GM18511 (cell line): ENCODE measurements around the gene PSMB7.

Source experiments
- ATAC-seq: cut with Tn5 transposase; IDR thresholded peaks from one replicate; pipeline ENCODE4 v1.9.1; 2021; ENCODE audit warnings: mild to moderate bottlenecking, moderate library complexity; ENCODE audit not compliant: unreplicated experiment

The PSMB7 gene

DNA sequence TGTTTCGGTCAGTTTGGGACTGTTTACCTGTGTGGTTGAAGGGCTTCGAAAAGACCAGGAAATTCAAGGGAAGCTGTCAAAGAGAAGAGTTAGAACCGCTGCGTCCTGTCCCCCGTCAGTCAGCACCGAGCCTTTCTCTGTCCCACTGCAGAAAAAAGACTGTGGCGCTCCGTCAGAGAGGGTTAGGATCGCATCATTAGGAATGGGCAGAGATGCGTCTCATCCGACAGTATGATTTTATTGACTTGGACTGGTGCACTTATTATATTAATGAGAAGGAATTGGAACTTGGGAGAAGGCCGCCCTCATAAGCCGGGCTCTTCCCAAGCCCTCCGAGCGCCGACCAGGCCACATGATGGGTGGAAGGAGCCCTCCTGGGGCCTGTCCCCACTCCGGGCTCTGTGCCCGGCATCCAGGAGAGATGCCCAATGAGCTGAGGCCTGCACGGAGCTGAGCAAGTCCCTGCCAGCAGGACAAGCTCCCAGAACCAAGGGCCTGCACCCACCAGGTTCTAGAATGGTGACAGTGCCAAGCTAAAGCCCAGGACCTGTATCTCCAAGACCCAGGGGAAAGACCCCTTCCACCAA is 85.9 kb downstream of the PSMB7 start:
- ATAC-seq = no peak

DNA sequence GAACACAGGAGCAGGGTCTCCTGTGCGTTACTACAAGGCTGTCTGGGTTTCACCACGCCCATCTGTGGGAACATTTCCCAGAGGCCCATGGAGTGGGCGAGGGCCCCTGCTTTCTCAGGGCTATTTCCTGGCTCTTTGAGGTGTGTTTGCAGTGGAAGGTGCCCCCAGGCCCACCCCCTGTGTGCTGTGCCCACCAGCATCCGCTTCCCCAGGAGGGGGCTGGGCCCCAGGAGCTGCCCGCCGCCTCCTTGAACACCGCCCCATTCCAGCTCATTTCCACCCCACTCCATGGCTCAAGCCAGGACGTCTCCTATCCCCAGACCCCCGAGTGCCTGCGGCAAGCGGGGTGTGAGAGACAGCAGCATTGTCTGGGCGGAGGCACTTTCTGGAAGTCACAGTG is 87.0 kb downstream of the PSMB7 start:
- no peak for ATAC-seq

DNA sequence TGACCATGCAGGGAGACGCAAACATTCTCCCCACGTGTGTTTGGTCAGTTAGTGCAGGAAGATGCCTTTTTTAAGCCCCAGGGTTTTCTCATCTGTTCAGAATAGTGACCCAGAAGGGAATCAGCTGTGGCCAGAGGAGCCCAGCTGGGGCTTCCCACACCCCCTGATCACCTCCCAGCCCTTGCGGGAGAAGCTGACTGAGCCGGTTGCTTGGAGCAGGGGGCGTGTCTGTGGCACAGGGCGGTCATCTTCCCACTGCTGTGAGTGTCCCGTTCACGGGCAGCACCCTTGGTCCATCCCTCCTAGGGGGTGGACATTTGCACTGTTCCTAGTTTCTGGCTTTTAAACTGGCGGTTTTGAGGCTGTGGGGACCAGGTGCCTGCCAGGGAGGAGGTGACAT is 87.8 kb downstream of the PSMB7 start:
- ATAC-seq = no peak

DNA sequence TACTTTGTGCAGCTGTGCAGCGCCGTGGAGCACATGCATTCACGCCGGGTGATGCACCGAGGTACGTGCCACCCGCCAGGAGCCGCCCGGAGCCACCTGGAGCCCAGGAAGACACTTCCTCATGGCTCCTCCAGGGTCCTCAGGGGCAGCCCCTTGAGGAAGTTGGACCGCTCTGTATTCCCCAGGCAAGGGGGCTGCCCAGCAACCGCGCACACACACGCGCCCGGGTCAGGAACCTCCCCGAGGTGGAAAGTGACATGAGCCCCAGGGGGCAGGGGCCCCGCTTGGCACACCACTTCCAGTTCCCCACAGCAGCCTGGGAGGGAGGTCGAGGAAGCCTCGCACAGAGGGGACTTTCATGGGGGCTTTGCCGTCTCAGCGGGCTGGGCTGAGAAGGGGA is 88.9 kb downstream of the PSMB7 start:
- ATAC-seq = no peak

DNA sequence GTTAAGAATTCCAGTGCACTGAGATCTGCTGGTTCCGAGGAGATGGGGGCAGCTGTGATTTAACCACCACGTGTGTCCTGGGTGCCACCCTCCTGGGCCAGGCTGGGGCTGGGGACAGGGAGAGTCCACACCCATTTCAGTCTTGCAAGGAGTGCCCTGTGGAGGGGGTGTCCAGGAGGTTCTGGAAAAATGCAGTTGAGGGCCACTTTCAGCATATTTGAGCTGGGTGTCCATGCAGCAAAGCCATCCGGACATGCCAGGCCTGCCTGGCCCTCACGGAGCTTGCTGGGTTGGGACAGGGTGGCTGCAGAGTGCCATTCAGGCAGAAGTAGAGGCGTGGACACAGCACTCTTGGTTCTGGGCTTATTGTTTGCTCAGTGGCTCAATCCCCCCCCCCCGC is 89.4 kb downstream of the PSMB7 start:
- no peak for ATAC-seq

DNA sequence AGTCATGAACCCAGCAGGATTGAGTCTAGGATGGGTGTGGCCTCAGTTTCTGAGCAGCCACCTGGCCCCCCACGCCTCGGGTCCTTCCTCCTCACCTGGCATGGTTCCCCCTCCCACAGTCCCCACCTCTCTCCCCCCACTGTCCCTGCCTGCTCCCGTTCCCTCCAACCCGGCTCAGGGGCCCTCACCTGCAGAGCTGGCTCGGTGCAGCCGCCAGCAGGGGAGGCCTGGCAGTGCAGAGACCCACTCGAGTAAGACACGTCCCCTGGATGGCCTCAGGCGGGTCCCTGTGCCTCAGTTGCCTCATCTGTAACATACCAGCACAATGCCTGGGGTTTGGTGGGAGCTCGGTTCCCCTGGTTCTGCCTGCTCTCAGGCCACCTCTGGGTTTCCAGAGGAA is 91.3 kb downstream of the PSMB7 start:
- ATAC-seq = no peak

DNA sequence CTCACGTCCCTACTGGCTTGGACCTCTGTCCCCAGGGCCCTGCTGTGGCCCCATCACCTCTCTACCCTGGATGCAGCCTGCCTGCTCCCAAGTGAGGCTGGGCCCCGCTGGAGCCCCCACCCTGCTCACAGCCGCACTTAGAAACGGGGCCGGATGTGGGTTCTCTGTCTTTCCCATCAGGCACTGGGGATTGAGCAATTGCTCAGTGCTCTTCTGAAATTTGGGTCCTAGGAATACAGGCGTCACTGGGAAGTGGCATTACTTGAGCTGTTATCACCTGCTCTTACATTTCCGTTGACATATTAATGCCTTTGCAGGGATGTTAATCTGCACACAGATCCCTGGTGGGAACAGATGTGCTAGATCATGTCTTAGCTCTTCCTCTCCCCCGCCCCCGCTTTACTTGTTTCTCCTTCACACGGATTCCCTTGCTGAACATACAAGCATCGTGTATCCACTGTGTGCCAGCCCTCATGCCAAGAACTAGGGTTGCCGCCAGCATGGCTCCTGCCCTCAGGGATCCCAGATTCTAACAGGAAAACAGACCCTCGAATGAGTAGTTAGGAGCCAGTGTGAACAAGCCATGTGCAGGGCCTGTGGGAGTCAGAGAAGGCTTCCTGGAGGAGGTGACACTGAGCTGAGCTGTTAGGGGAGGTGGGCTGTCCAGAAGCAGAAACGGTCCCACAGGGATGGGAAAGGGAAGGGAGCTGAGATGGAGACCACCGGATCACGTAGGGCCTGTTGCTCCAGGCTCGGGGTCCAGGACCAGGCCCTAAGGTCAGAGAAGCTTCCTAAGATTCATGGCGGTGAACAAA is 92.4 kb downstream of the PSMB7 start:
- no peak for ATAC-seq

DNA sequence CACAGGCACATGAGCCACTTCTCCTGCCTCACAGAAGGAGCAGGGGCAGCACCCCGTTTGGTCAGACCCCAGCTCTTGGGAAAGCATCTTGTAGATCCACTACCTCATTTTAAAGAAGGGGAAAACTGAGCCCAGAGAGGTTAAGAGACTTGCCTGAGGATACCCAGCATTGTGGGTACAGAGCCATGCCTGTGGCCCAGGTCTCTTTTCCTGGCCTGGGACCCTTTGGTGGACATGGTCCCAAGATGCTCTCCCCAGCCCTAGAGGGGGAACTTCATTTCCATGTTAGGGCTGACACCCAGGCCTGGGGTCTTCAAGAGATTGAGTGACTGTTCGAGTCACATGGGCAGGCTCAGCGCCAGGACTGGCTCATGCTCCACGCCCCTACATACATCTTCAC is 93.3 kb downstream of the PSMB7 start:
- no peak for ATAC-seq

DNA sequence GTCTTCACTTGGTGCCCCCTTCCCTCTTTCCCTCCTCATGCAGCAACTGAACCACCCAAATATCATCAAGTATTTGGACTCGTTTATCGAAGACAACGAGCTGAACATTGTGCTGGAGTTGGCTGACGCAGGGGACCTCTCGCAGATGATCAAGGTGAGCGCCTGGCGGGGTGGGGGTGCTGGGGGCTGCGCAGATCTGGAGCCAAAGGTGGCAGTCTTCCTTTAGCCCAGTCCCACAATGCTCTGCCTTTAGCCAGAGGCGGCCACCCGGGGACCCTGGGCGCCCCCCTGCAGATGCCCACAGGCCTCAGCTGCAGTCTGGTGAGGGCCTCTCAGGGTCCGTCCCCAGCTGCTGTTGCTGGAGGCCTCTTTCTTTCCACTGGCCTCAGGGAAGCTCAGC is 93.8 kb downstream of the PSMB7 start:
- no peak for ATAC-seq

DNA sequence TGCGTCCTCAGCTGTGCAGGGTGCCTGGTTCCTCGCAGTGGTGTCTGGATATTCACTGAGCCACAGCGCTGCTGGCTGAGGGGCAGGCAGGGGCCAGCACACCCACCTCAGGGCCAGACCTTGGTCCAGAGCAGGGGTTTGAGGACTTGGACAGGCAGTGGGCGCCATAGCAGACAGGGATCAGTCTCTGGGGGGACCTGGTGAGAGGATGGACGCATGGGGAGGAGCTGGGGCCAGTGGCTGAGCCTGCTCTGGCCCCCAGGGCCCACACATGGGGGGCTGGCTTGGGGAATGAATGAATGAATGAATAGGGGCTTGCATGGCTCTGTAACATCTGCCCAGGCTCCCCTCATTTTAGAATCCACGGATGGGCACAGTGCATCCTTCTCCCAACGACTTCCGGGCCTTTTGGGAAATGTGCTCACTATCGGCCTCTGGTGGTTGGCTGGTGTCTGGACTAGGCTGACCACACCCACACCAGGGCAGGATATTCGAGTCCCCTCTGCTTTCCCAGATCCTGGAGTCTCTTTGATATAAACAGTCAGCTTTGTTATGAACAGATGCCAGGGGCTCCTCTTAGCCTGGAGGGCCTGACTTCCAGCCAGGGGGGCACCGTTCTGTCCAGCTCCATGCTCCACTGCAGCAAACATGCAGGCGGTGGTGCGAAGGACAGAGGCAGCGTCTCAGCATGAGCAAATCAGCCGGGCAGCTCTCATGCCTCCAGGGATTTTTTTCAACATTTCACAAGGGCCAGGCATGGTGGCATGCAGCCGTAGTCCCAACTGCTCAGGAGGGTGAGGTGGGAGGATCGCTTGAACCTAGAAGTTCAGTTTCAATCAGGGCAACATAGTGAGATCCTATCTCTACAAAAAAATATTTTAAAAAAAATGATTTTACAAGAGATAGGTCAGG is 94.9 kb downstream of the PSMB7 start:
- ATAC-seq = no peak

DNA sequence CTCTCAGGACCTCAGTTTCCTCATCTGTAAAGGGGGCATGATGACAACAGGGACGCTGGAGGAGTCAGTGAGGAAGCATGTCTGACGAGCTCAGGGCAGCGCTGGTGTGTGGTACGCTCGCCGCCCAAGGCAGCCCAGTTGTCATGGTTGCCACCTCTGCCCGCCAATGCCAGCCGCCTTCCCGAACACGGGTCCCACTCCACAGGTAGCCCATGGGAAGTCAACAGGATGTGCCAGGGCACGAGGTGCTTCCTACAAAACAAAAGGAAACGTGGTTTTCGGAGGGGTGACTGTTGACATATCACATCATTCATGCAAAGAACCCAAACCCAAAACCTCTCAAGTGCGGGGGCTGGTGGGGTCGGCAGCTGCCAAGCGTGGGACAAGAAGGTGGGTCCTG is 99.4 kb downstream of the PSMB7 start:
- ATAC-seq = no peak

DNA sequence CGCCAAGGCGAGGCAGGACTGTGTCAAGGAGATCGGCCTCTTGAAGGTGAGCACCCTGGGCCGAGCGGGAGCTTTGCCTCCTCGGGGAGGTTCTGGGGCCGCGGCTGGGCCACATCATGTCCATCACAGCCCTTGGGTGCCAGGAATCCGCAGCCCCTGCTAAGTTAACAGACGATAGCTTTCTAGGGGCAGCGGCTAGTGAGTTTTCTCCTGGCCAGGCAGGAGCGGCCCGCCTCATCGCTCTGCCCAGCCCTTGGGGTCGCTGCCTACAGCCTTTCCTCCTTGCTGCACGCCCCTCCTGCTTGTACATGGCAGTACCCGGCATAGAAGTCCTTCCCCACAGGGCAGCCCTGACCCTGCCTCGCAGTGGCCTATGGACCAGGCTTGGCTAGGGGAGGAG is 101.3 kb downstream of the PSMB7 start:
- no peak for ATAC-seq

DNA sequence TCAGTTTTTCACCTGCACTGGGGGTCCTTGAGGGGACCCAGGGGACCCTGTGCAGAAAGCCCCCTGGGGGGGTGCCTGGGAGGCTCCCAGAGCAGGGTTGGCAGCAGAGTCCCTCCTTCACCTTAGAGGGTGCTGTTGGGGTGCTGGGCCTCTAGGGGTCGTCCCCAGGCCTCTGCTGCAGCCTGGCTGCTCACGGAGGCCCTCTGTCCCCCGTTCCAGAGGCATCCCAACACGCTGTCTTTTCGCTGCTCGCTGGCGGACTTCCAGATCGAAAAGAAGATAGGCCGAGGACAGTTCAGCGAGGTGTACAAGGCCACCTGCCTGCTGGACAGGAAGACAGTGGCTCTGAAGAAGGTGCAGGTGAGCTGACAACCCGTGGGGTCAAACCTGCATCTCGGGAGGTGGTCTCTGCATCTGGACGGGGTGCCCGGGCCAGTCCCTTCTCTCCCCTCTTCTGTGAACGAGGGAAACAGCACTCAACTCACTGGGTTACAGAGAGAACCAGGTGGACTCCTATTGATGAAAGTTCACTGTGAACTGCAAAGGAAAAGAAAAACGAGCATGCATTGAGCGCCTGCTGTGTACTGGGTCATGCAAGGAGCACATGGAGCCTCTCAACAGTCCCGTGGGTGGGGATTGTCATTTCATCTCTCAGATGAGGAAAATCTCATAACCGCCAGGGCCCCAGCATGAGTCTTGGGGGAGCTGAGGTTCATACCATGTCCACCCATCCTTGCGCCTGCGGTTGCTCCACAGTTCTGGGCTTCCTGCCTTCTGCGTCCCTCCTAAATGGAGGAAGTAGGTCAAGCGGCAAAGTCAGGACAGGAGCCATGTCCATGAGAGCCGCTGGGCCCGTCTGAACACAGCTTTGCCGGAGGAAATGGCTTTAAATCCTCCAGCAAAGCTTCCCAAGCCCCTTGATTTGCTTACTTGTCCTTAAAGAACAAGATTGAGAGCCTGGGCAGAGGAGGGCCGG is 102.7 kb downstream of the PSMB7 start:
- ATAC-seq = no peak

DNA sequence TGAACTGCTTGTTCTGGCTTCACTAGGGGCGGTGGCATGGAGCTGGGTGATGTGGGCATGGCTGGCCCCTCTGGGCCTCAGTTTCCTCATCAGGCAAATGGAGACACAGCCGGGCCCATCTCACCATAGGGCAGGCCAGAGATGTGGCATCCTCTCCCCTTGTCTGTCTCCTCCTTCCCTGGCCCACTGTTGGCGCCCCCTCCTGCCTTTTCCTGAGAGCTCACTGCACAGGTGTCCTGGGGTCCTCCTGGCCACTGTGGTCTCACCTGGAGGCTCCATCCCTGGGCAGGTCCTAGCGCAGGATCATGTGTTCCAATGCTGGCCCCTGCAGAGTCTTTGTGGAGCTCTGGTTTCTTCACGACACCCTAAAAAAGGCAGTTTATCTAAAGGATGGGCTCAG is 104.0 kb downstream of the PSMB7 start:
- no peak for ATAC-seq

DNA sequence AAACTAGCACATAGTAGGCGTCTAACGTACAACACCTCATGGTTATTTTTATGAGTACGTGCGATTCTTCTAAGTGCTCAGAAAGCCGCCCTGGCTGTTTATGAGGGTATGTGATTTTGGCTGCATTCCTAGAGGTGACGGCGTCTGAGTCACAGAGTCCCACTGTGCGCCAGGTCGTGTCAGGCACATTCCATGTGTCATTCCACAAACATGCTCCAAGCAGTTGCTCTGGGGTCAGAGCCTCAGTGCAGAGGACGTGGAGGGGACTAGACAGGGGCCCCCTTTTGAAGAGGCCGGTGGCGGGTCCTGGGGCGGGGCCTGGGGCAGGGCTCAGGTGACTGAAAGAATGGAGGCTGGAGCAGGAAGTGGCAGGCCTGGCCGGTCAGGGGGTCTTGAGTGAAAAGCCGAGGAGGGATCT is 105.6 kb downstream of the PSMB7 start:
- ATAC-seq = no peak

DNA sequence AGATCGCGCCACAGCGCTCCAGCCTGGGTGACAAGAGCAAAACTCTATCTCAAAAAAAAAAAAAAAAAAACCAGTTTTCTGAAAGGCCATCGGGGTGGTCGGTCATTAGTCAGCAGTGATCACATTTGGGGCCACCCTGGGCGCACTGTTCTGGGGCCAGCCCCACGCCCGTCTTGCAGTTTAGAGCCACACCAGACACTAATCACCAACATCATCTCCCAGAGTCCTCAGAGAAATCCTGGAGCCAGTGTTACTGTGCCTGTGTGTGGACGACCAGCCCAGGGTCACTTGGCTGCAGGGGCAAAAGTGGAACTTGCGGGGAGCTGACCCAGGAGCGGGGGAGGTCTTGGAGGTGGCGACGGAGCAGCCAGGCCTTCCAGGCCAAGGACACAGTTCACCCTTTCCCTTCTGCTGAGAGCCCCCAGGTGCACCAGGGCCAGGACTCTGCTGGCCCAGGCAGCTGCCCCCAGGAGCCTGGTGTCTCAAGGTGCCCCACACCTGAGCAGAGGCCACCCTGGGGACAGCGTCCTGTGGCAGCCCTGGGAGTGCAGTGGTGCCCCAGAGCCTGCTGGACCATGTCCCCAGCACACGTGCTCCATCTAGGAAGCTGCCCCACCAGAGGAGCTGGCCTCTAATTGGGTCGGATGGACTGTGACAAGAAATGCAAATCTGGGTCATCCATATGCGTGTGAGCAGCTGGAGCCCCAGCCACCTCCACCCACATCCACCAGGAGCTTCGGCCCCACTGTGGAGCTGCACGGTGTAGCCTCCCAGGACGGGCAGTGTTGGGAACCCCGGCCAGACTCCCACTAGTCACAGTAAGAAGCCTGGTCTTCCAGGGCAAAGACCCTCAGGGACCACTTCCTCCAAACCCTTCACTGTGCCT is 106.4 kb downstream of the PSMB7 start:
- ATAC-seq = no peak

DNA sequence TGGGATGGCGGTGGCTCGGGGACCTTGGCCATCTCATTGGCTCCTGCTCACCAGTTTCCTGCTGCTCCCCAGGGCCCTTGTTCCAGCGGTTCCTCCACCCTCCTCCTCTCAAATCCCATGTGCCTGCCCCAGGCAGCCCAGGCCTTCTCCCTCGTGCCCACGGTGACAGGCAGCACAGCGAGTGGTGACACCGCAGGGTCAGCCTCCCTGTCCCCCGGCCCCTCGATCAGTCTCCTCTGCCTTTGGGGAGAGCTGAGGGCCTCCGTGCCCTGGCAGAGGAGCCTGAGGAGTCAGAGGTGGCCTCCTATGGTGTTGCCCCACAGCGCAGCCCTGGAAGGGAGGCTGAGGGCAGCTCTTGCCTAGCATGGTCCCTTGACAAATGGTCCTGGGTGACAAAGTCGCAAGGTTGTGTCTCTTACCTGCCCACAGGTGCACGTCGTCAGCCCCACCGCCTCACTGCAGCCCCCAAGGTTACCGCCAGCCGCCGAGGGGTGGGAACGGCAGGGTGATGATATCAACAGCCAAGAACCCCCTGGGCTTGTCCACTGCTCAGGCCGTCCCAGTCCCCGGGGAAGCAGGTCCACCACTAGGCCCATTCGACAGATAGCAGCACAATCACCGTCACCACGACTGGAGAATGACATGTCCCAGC is 107.7 kb downstream of the PSMB7 start:
- no peak for ATAC-seq

DNA sequence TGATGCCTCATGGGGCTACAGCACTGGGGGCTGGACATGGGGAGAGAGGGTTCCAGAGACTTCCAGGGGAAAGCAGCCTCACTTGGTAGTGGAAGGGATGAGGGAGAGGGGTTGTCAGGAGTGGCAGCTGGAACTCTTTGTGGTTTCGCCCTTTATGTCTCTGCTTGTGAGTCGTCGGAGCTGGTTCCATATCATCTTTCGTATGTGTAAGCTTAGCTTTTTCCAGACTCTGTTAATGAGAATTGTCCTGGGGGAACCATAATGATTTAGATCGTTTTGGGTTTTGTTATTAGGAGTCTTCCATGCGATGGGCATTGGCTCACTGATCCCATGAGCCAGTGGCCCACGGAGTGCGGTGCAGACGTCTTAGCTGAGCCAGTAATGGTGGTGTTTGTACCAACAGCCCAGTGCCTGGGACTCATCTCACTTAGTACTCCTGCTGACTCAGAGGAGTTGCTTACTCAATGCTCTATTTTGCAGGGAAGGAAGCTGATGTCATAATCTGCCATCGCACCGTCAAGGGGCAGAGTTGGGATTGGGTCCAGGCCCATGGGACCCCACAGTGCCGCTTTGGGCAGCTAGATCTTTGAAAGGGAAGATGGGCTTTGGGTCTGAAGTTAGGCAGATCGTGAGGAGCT is 109.0 kb downstream of the PSMB7 start:
- ATAC-seq = no peak

DNA sequence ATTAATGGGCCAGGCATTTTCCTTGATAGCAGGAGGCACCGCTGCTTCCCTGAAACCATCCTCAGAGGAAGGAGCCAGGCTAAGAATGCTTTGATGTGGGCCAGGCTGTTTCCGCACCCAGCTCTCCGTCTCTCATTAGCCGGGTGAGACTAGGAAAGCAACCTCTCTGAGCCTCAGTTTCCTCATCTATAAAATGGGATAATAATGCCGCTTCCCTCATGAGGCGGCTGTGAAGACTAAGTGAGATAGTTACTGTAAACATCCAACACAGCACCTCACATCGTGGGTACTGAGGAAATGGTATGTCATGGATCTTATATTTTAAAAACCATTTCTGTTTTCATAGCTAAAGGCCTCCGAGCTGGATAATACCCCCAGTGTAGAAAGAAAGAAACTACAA is 111.0 kb downstream of the PSMB7 start:
- no peak for ATAC-seq
